Body of pancreas (tissue), 4 donors: ENCODE results near the gene ZNF644. TPM values are rescaled to one million over a fixed set of nuclear protein-coding genes. Genes with fewer than 3 reads are reported as not detected.

Experiments
- ATAC-seq: fragments of 150-250 bp; one replicate; pipeline ENCODE4 v1.9.1; 2016
- DNase-seq, 4 donors: peaks; one replicate each; pipeline ENCODE4 v3.0.0-alpha.2; 2019
- H3K27ac ChIP-seq, 4 donors: fragments of 200-600 bp; sonication (generic); 1 replicate in 3 of 4; 2 replicates in 1 of 4; pipeline versions ENCODE4 v1.5.1 to v1.6.1; 2016 to 2019; ENCODE audit warnings: mild to moderate bottlenecking in 1 of 4, mixed read lengths in 1 of 4, moderate library complexity in 1 of 4
- H3K27me3 ChIP-seq, 2 donors: fragments of 200-600 bp; sonication (generic); one replicate each; pipeline ENCODE4 v1.6.0; 2016; ENCODE audit warnings: mild to moderate bottlenecking in 1 of 2
- H3K36me3 ChIP-seq, 2 donors: fragments of 200-600 bp; sonication (generic); replicated peaks in 1 of 2; 2 replicates each; pipeline ENCODE4 v1.5.1; 2016; ENCODE audit warnings: low read depth in 2 of 2; ENCODE audit not compliant: insufficient read depth in 1 of 2
- H3K4me1 ChIP-seq: fragments of 200-600 bp; sonication (generic); one replicate; pipeline ENCODE4 v1.6.0; 2016
- H3K4me3 ChIP-seq, 2 donors: fragments of 200-600 bp; sonication (generic); 1 replicate in 1 of 2; 2 replicates in 1 of 2; pipeline ENCODE4 v1.5.1; 2016 to 2019
- H3K9me3 ChIP-seq, 3 donors: fragments of 200-600 bp; sonication (generic); 1 replicate in 2 of 3; 2 replicates in 1 of 3; pipeline ENCODE4 v1.5.1; 2016
- POLR2A ChIP-seq, 3 donors: fragments of 450-650 bp; IDR thresholded peaks; one replicate each; pipeline ENCODE4 v1.6.1; 2016; ENCODE audit warnings: antibody characterized with exemption in 3 of 3, mild to moderate bottlenecking in 2 of 3
- WGBS, 2 donors: methylation state at CpG; one replicate each; pipeline ENCODE4 v1.1.5; 2017; 5-methylcytosine and 5-hydroxymethylcytosine counted together
- intact Hi-C: fragments of 100-400 bp; cut with DNase I; formaldehyde crosslinking; loops from one replicate; pipeline ENCODE4 v1.15.1; 2023
- total RNA-seq, 2 donors: library from RNA; depleted of rRNA; stranded (reverse); fragments of >200 nt; gene quantifications; one replicate each; pipeline ENCODE4 v1.1.0, GENCODE V29; 2016
- TF ChIP-seq, protein P1 (sequence below), 7 experiments: fragments of 450-650 bp in 4 of 7; fragments of 200-600 bp in 3 of 7; sonication (generic) in 3 of 7; IDR thresholded peaks; one replicate each; pipeline ENCODE4 v1.5.1; 2016 to 2019; ENCODE audit warnings: antibody characterized with exemption in 7 of 7

ZNF644 gene
- total RNA-seq, 2 donors from 2014 or later, result 41.0 to 47.1 TPM

GRCh38 chr1:90969241-90969640 lies 52.6 kb downstream of the ZNF644 start:
- no peak for TF ChIP-seq POLR2A (IDR thresholded peaks at IDR 0.05)
- TF ChIP-seq, protein P1, sequence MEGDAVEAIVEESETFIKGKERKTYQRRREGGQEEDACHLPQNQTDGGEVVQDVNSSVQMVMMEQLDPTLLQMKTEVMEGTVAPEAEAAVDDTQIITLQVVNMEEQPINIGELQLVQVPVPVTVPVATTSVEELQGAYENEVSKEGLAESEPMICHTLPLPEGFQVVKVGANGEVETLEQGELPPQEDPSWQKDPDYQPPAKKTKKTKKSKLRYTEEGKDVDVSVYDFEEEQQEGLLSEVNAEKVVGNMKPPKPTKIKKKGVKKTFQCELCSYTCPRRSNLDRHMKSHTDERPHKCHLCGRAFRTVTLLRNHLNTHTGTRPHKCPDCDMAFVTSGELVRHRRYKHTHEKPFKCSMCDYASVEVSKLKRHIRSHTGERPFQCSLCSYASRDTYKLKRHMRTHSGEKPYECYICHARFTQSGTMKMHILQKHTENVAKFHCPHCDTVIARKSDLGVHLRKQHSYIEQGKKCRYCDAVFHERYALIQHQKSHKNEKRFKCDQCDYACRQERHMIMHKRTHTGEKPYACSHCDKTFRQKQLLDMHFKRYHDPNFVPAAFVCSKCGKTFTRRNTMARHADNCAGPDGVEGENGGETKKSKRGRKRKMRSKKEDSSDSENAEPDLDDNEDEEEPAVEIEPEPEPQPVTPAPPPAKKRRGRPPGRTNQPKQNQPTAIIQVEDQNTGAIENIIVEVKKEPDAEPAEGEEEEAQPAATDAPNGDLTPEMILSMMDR (IDR thresholded peaks at IDR 0.05), result no peak
- Histone ChIP-seq H3K4me1 (no peaks in the 10 kb centered on the region), H3K4me3 (no peak overlapping the region), H3K36me3 (no peaks in the 10 kb centered on the region), H3K27me3 (no peaks in the 10 kb centered on the region), H3K9me3 (no peaks in the 10 kb centered on the region), H3K27ac (no peak overlapping the region)
- WGBS, 2 donors, result 94 to 99% methylated on average over 3 of the region's 3 CpGs
- DNase-seq, result no peak
- no peak for ATAC-seq
- intact Hi-C loops, result no loop called here

DNA sequence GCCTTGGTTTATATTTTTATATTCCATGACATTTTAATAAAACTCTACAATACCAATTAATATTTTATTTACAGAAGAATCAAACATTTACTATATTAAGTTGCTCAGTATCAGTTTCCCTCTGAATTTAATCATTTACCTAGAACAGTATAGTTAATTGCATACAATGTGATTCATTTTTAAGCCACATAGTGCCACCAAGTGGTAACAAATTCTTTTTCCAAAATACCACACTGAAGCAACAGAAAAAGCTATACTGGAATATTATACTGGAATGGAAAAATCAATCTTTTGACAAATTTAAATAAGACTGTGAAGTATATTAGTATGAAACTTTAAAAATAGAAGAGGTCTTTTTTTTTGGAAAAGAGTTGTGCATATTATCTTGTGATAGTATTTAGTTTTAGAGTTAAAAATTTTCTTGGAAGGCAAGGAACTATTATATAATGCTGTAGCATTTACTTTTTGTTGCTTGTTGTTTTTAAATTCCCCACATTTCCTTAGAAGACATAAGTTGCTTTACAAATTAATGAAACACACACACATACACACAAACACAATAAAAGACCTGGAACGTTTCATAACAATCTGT lies 57.3 kb downstream of the ZNF644 start:
- ATAC-seq (no peak), DNase-seq (no peak)
- Histone ChIP-seq H3K9me3 (no peaks in the 10 kb centered on the region), H3K4me1 (no peaks in the 10 kb centered on the region), H3K27me3 (no peaks in the 10 kb centered on the region), H3K4me3 (no peak overlapping the region), H3K36me3 (no peaks in the 10 kb centered on the region), H3K27ac (no peak overlapping the region)
- intact Hi-C loops, result no loop called here
- TF ChIP-seq, protein P1 (IDR thresholded peaks at IDR 0.05), result peak in 6 of 7 experiments; percentile 28 to 51 (median 41)
- TF ChIP-seq POLR2A (IDR thresholded peaks at IDR 0.05), result no peak
- 45 to 57% methylated on average over 1 of the region's 1 CpG for WGBS, 2 donors

DNA sequence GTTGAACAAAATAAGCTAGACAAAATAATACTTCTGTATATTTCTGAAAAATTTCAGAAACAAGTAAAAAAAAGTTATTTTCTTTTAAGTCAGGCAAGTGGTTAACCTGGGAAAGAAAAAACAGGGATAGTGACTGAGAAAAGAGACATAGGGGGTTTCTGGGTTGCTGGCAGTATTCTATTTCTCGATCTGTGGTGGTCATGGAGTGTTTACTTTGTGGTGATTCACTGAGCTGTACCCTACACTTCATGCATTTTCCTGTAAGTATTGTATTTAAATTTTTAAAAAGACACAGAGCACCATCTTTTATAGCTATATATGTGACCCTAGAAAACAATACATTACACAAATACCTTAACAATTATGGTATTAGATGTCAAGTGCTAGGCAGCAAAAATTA lies 58.2 kb downstream of the ZNF644 start:
- no peak overlapping the region for H3K27ac ChIP-seq
- no peak overlapping the region for H3K4me3 ChIP-seq
- no peaks in the 10 kb centered on the region for H3K9me3 ChIP-seq
- WGBS, 2 donors, result 50 to 52% methylated on average over 1 of the region's 1 CpG
- ATAC-seq (no peak), DNase-seq (no peak)
- intact Hi-C loops, result no loop called here
- no peaks in the 10 kb centered on the region for H3K4me1 ChIP-seq
- no peaks in the 10 kb centered on the region for H3K36me3 ChIP-seq
- TF ChIP-seq POLR2A (IDR thresholded peaks at IDR 0.05), result no peak
- TF ChIP-seq, protein P1 (IDR thresholded peaks at IDR 0.05), result no peak
- H3K27me3 ChIP-seq, result no peaks in the 10 kb centered on the region

GRCh38 chr1:90963236-90963635 lies 58.6 kb downstream of the ZNF644 start:
- H3K9me3 ChIP-seq, result no peaks in the 10 kb centered on the region
- WGBS, 2 donors, result 86 to 95% methylated on average over 2 of the region's 2 CpGs
- TF ChIP-seq, protein P1 (IDR thresholded peaks at IDR 0.05), result no peak
- no peak for TF ChIP-seq POLR2A (IDR thresholded peaks at IDR 0.05)
- H3K4me1 ChIP-seq, result no peaks in the 10 kb centered on the region
- no peak overlapping the region for H3K27ac ChIP-seq
- no peaks in the 10 kb centered on the region for H3K36me3 ChIP-seq
- ATAC-seq (no peak), DNase-seq (no peak)
- no peaks in the 10 kb centered on the region for H3K27me3 ChIP-seq
- intact Hi-C loops, result no loop called here
- H3K4me3 ChIP-seq, result no peak overlapping the region
